Activated CD4-positive, alpha-beta T cell treated with anti-CD3 and anti-CD28 coated beads, Interleukin-10, Interleukin-2, amounts not matched to agents 100 ng/mL and 50 ng/mL, durations not matched to agents 16 hours and 8 hours (primary cell): ENCODE measurements around the gene NVL.
"Not testable (repeated sequence)": the region's sequence is repeated elsewhere in the genome, so short reads cannot be mapped to it uniquely, and the experiment has no call there.

Experiments
- DNase-seq: peaks from one replicate; pipeline ENCODE4 v3.0.0-alpha.2; 2020

Gene NVL

DNA sequence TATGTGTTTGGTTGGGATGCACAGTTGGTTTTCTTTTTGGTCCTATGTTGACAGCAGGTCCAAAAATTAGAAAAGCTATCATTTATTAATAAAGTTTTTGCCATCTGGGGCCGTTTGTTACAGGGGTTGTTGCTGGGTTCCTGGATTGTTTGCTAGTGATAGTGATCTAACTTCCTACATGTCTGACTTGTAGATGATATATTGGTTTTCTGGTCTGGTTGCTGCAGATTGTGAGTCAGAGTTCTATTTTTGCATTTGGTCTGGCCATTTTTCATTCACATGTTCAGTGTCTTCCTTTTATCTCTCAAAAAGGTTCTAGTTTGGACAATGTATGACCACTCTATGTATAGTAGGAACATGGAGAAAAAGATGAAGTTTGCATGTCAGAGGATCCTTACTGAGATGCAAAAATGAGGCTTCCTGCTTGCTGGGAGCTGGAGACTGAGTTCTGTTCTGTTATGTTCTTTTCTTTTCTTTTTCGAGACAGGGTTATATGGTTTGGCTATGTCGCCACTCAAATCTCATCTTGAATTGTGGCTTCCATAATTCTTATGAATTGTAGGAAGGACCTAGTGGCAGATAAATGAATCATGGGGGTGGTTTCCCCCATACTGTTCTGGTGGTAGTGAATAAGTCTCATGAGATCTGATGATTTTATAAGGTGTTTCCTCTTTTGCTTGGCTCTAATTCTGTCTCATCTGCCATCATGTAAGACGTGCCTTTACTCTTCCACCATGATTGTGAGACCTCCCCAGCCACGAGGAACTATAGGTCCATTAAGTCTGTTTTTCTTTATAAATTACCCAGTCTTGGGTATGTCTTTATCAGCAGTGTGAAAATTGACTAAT lies 4.2 kb upstream of the NVL start:
- peak; percentile 49 for DNase-seq

DNA sequence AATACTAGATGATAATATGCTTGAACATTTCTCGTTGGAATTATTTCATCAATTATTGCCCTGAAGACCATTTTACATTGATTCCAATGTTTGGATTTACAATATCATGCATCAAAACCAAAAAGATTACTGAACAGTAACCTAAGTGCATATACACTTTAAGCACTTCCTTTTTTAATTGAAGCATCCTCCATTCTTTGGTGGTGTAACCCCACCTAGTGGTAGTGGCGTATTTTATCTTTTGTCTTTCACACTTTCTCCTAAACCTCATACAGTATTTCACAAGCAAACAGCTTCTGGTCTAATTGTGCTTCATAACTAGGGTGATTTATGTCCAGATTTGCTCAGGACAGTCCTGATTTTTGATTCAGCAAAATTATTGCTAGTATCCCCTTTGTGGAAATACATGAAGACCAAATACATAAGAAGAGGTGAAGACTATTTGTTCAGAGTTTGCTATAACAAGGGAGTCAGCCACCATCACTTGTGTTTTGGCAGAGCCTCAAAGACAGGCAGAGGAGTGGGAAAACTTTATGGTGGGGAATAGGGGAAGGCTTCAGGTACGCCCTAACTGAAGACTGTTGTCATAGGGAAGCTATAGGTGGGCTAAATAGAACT lies 3.4 kb upstream of the NVL start:
- peak; percentile 74 for DNase-seq

DNA sequence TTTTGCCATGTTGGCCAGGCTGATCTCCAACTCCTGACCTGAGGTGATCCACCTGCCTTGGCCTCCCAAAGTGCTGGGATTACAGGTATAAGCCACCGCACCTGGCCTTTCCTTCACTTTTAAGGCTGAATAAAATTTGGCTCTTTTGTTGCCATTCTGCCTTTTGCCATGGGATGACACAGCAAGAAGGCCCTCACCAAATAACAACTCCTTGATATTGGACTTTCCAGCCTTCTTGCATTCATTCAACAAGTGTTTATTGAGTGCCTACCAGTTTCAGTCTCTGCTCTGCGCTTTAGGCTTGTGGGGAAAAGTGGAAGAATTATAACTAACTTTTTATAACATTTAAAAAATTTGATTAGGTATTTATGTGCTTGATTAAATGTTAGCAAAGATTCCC lies 1.9 kb upstream of the NVL start:
- DNase-seq: no peak

DNA sequence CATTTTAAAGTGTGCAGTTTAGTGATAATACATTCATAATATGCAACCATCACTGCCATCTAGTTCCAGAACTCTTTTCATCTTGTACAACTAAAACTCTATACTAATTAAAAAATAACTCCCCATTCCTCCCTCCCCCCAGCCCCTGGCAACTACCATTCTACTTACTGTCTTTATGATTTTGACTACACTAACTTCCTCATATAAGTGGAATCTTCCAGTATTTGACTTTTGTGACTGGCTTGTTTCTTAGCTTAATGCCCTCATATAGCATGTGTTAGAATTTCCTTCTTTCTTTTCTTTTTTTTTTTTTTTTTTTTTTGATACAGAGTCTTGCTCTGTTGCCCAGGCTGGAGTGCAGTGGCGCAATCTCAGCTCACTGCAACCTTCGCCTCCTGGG lies 1.4 kb upstream of the NVL start:
- no peak for DNase-seq

DNA sequence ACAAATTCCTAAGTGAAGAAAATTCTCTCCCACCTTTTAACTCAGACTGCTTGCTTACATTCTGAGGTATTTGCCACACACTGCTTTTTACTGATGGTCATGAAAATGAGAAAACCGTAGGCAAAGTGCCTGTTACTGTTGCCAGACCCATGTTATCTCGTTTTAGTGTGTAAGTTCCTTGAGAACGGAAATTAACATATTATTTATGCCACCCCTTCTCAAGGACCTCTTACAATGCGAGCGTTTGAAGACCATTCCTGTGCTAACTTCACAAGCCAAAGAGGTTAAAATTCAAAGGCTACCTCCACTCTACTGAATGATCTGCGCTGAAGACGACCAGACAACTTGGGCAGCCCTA lies 509 bp downstream of the NVL start:
- DNase-seq: no peak

DNA sequence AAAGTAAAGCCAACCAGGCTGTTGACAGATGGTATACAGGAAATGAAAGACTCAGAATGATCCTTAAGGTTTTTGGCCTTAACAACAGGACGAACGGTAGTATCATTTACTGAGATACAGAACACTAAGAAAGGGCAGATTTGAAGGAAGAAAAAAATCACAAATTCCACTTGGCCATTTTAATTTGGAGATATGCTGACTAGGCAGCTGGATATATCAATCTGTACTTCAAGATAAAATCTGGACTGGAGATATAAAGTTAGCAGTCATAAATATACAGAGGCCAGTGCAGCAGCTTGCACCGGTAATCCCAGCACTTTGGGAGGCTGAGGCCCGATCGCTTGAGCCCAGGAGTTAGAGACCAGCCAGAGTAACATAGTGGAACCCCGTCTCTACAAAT lies 1.3 kb downstream of the NVL start:
- DNase-seq: peak; percentile 13

DNA sequence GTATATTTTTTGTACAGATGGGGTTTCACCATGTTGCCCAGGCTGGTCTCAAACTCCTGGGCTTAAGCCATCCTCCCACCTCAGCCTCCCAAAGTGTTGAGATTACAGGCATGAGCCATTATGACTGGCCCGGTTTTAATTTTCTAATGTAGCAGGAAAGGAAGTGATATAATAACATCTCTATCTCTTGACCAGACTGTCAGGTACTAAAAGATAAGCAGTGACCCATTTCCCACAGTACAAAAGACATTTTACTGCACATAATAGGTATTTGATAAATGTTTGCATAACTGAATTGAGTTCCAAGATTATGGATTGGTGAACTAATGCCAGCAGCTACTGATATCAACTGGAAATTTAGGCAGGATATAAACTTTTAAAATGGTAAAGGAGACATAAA lies 4.0 kb downstream of the NVL start:
- DNase-seq: no peak

DNA sequence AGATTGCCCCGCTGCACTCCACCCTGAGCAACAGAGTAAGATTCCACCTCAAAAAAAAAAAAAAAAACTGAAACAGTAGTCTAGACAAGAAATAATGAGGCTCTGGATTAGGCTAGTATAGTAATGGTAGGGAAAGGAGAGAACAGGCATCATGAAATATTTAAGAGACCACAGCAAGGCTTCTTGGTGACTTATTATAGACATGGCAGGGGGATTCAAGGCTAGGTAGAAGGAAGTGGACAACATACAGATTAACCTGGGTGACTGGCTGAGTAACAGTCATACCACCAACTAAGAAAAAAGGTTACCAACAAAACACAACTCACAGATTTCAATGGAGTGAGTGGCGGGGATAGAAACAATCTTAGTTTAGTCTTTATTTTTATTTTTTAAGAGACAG lies 8.3 kb downstream of the NVL start:
- DNase-seq: no peak

DNA sequence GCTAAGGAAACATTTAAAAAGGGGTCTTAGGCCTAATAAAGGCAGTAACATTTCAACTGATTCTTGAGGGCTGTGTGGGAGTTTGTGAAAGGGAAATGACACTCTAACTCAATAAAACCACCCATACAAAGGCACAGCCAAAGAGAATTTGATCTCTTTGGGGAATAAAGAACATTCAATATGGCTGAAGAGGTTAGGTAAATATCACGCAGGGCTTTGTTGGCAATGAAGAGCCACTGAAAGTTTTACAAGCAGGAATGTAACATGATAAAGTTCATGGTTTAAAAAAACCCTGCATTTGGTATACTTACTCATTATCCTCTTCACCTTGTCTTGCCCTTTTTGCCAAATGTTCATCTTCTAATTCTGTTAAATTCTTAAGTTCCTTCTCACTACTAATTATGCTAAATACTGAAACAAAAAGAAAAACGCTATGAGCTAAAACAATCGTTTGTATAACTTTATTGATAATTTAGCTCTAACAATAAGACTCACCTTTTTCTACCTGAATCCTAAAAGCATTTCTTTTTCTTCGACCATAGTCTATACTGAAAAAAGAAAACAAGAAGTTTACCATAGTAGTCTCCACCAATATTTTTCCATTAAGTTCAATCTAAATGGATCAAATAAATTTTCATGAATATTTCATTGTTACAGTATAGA lies 12.5 kb downstream of the NVL start:
- DNase-seq: no peak

DNA sequence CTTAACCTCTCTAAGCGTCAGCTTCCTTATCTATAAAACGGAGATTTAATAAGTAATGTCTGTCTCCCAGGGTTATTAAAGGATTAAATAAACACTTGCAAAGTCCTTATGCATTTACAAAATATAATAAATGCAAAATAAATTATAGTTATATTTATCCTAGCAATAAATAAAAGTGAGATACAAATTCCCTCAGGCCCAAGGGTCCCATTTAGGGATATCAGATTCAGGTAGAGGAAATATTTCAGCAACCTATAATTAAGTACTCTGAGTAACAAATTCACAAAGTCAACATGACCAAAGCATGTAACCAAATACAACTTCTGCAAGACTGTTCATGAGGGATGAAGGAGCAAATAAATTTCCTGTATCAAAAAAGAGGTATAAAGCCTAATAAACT lies 17.9 kb downstream of the NVL start:
- no peak for DNase-seq

DNA sequence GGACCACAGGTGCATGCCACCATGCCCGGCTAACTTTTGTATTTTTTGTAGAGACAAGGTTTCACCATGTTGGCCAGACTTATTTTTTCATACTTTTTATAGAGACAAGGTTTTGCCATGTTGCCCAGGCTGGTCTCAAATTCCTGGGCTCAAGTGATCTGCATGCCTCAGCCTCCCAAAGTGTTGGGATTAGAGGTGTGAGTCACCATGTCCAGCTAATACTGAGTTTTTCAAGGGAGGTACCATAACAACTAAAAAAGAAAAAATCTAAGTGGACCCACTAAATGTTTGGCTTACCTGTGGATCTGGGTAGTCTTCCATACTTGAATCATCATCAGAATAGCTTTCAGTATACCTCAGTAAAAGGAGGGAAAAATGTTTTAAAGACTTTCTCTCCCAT lies 18.5 kb downstream of the NVL start:
- DNase-seq: not testable (repeated sequence)

DNA sequence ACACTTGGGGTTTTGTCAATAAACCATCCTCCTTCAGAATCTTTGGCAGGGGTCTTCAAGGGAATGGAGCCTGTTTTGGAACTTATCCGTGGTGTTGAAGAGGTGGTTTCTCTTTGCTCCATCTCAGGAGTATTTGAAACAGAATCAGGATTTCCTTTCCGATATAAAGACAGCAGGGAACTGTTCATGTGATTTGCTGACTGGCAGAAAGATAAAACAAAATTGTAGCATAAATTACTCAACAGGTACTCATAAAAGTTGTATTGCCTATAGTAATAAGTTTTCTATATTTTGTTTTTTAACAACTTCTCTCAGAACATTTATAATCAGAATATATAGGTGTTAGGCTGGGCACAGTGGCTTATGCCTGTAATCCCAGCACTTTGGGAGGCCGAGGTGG lies 21.9 kb downstream of the NVL start:
- no peak for DNase-seq

DNA sequence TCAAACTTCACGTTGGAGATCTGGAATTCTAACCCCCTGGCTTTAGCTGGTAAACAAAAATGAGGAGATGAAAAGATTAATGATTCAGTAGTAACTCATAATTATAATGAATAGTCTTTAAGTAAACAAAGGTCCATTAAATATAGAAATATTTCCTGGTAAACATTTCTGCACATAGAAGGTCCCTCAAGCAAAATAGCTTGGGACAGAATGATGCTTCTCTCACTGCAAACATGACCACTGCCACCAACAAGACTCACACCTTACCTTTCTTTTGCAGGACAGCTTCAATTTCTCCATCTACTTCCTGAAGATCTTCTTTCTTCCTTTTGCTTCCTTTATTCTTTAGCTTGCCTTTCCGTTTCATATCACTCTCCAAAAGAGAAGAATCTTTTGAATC lies 25.2 kb downstream of the NVL start:
- no peak for DNase-seq

DNA sequence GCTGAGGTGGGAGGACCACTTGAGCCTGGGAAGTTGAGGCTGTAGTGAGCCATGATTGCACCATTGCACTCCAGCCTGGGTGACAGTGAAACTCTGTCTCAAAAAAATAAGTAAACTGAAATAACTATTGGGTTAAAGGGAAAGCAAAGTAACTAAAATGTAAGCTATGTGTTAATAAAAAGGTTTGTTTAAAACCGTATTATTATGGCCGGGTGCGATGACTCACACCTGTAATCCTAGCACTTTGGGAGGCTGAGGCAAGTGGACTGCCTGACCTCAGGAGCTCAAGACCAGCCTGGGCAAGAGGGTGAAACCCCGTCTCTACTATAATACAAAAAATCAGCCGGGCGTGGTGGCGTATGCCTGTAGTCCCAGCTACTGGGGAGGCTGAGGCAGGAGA lies 27.0 kb downstream of the NVL start:
- DNase-seq: no peak

DNA sequence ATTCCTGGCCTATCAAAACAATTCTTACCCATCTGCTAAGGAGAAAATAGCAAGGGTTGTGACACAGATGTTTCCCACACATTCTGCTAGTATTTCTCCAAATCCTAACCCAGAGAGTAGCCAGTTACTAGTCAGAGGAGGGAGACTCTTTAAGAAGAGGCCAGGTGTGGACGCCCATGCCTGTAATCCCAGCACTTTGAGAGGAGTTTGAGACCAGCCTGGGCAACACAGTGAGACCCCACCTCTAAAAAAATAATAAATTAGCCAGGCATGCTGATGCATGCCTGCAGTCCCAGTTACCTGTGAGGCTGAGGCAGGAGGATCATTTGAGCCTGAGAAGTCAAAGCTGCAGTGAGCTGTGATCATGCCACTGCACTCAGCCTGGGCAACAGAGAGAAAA lies 28.6 kb downstream of the NVL start:
- DNase-seq: no peak

DNA sequence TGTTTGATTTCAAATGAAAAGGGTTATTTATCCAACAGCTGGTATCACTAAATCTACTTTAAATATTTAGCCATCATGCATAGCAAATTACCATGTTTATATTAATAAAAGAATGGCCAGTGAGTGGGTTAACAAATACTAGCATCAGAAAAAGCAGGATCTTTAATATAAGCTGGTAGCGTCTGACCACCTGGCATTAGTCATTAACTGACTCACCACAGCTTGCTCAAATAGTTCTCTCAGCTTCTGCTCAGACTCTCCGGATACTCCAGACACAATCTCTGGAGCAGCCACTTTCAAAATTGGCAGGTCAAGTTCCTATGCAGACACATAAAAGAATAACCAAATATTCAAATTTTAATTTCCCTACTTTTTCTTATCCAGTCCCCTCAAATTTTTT lies 29.6 kb downstream of the NVL start:
- peak; percentile 23 for DNase-seq

DNA sequence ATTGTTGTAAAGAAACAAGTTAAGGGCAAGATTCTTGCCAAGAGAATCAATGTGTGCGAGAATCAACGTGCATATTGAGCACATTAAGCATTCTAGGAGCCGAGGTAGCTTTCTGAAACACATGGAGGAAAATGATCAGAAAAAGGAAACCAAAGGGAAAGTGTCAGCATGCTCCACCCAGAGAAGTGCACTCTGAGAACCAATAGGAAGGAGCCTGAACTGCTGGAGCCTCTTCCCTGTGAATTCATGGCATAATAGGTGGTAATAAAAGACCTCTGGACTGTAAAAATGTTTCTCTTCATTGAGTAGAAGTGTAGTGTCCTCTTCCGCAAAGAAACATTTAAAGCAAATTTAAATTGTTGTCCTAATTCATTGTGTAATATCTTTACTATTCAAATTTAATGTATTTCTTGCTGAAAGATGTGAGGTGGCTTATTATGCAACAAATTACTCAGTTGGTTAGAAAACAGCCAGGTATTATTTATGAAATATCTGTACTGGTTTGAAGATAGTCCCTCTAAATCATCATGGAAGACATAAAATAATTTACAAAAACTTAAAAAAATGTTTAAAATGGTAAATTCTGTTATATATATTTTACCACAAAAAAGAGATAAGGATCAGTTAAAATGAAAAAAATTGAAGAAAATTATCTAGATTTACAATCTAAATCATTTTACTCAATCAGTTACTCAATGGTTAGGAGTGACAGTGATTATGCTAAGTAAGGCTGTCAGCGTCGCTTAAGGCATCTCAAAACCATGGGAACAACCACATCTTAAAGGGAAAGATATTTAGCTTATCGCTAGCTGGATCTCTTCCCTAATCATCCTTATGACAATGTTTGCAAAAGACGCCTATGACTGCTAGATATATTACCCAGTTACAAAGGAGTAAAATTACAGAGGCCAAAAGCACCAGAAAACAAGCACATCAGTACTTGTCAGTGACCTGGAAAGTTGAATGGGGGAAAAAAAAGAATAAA lies 31.3 kb downstream of the NVL start:
- no peak for DNase-seq

DNA sequence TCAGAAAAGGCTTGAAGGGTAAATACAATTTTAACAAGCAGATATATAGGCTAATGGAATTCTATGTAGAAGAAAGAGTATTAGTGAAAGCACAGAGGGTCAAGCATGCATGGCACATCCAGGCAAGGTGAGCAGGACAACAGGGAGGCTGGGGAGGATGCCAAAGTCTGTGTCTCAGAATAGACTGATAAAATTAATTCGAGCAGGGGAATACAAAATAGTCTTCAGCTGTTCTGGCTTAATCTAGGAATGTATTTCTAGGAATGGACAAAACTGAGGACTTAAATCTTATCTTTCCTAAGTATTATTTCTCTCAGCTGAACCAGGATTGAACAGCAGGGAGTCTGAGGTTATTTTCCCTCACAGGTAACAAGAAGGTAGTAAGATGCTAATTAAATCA lies 35.2 kb downstream of the NVL start:
- DNase-seq: no peak

DNA sequence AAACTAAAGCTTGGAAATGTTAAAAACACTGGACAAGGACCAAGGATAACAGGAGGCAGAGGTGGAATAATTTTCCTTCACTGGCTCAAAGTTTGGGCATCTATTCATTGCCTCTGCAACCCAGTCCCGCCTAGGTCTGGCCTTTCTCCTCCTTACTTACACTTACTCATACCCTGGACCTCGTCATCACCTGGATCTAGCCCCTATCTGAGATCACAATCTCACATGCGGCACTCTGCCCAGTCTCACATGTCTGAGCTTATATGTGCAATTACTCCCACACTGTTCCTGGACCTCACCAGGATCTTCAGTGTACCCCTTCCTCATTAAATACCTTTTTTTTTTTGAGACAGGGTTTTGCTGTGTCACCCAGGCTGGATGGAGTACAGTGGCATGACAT lies 37.6 kb downstream of the NVL start:
- no peak for DNase-seq

DNA sequence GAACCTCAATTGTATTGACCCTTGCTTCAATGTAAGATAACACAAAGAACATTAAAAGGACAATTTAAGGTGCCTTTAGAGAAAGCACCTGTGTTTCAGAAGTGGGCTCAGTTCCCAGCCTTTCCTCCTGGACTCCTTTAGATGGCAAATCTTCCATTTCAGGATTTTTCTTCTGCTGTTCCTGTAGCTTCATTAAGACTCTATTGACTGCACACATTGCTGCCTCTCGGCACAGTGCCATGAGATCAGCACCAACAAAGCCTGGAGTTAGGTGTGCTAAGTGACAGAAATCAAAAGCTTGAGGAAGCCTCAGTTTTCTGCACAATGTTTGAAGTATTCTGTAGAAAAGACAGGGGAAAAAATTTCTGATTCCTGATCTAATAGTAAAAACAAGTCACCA lies 40.6 kb downstream of the NVL start:
- no peak for DNase-seq

DNA sequence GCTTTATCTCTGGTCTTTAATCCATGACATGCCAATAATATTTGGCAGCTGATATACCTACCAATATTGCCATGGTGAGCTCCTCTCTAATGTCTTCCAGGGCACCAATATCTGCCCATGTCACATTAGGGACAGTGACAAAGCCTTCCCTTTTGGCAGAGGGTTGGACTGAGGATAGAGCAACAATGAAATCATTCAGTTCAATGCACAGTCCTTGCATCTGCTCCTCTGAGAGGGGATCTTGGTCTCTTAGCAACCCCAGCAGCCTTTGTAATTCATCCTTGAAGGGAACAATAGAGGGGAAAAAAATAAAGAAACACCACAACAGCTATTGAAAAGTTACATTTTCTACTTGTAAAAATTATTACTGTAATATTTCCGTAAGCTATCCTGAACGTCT lies 42.3 kb downstream of the NVL start:
- DNase-seq: no peak

DNA sequence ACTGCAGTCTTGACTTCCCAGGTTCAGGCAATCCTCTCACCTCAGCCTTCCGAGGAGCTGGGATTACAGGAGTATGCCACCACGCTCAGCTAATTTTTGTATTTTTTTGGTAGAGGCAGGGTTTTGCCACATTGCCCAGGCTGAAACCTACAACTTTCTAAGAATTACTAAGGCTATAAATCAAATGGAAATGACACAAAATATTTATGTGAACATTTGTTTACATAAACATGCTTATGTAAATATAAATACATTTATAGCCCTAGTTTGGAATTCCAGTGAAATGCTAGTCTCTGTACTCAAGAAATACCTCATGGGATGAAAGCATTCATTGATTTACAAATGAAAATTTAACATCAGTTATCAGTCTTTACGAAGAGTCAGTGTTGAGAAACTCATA lies 47.8 kb downstream of the NVL start:
- DNase-seq: no peak
